ENCODE measurements around the gene ANKDD1A.

GRCh38 chr15:64925335-64926330 lies 13.9 kb downstream of the ANKDD1A start:
- TF ChIP-seq CTCF (IDR thresholded peaks at IDR 0.05) = no peak
- no peak for TF ChIP-seq POLR2AphosphoS5 (IDR thresholded peaks at IDR 0.05)
- TF ChIP-seq POLR2A (IDR thresholded peaks at IDR 0.05) = no peak
